GM12878 (cell line): ENCODE measurements around the gene TM7SF3. TPM values are rescaled to one million over a fixed set of nuclear protein-coding genes. Genes with fewer than 3 reads are reported as not detected.

Experiments used
- BMI1 ChIP-seq: fragments of 450-650 bp; IDR thresholded peaks from 2 replicates; pipeline ENCODE4 v1.6.1; 2016; ENCODE audit warnings: mild to moderate bottlenecking, moderate library complexity, borderline replicate concordance
- CBX5 ChIP-seq: sonication (generic); IDR thresholded peaks from 2 replicates; pipeline ENCODE4 v1.6.1; 2016; ENCODE audit warnings: low read depth, moderate library complexity, mild to moderate bottlenecking, inconsistent platforms
- CHD1 ChIP-seq: IDR thresholded peaks from 2 replicates; pipeline ENCODE4 v1.6.1; 2012; ENCODE audit warnings: low read depth, low read length, improper control_type of control experiment
- EGR1 ChIP-seq, 2 experiments: IDR thresholded peaks; 1 replicate in 1 of 2; 2 replicates in 1 of 2; pipeline ENCODE4 v1.6.1; 2011 to 2012; ENCODE audit warnings: low read depth in 2 of 2, low read length in 2 of 2, borderline replicate concordance in 1 of 2, mild to moderate bottlenecking in 1 of 2, moderate library complexity in 1 of 2
- HCFC1 ChIP-seq: fragments of 150-350 bp; IDR thresholded peaks from 2 replicates; pipeline ENCODE4 v1.6.1; 2014; ENCODE audit warnings: low read length
- IRF4 ChIP-seq: IDR thresholded peaks from 2 replicates; pipeline ENCODE4 v1.6.1; 2011; ENCODE audit warnings: low read depth, low read length
- LARP7 ChIP-seq: fragments of 450-650 bp; IDR thresholded peaks from 2 replicates; pipeline ENCODE4 v1.6.1; 2017; ENCODE audit warnings: mild to moderate bottlenecking
- MTA2 ChIP-seq: fragments of 450-650 bp; IDR thresholded peaks from 2 replicates; pipeline ENCODE4 v1.6.1; 2016; ENCODE audit warnings: low read depth, mild to moderate bottlenecking, moderate library complexity
- NFIC ChIP-seq: IDR thresholded peaks from 2 replicates; pipeline ENCODE4 v1.6.1; 2012; ENCODE audit warnings: low read depth, mild to moderate bottlenecking, inconsistent platforms, low read length, moderate library complexity
- NFXL1 ChIP-seq: fragments of 450-650 bp; IDR thresholded peaks from 2 replicates; pipeline ENCODE4 v1.6.1; 2017; ENCODE audit warnings: antibody characterized with exemption, mild to moderate bottlenecking, borderline replicate concordance
- NR2F1 ChIP-seq: fragments of 450-650 bp; conservative IDR thresholded peaks from 2 replicates; pipeline ENCODE4 v1.6.1; 2017; ENCODE audit warnings: mild to moderate bottlenecking
- POLR2AphosphoS5 ChIP-seq: IDR thresholded peaks from 2 replicates; pipeline ENCODE4 v1.6.1; 2011; ENCODE audit warnings: mild to moderate bottlenecking, low read length, inconsistent platforms
- SUPT20H ChIP-seq: IDR thresholded peaks from 2 replicates; pipeline ENCODE4 v1.6.1; 2011; ENCODE audit warnings: low read depth, mild to moderate bottlenecking, low read length, moderate library complexity, borderline replicate concordance; ENCODE audit not compliant: control insufficient read depth
- ZNF384 ChIP-seq: IDR thresholded peaks from 2 replicates; pipeline ENCODE4 v1.6.1; 2012; ENCODE audit warnings: low read depth, mild to moderate bottlenecking, low read length, improper control_type of control experiment, borderline replicate concordance
- polyA plus RNA-seq, 11 experiments: library from polyadenylated mRNA; depleted of rRNA in 4 of 11; unstranded in 6 of 11; stranded (reverse) in 5 of 11; fragments of >200 nt; fragmentation: Nextera tagmentation in 4 of 11; fragmentation: Illumina TruSeq in 1 of 11; extraction: Ambion mirVana in 4 of 11; extraction: Trizol in 1 of 11; gene quantifications; 1 replicate in 1 of 11; 2 replicates in 10 of 11; pipeline versions ENCODE4 v1.2.1 to v1.2.3, GENCODE V29; 2011 to 2016; ENCODE audit warnings: inconsistent platforms in 2 of 11, missing spikeins in 2 of 11, low read depth in 1 of 11
- total RNA-seq, 4 experiments: library from RNA; depleted of rRNA in 3 of 4; stranded (reverse); fragments of >200 nt in 3 of 4; fragmentation: Illumina TruSeq in 1 of 4; extraction: Trizol in 1 of 4; gene quantifications; 2 replicates each; pipeline versions ENCODE4 v1.2.1 to v1.2.3, GENCODE V29; 2013 to 2021
- TF ChIP-seq, protein P1 (sequence below): fragments of 450-650 bp; IDR thresholded peaks from 2 replicates; pipeline ENCODE4 v1.6.1; 2017; ENCODE audit warnings: antibody characterized with exemption, mild to moderate bottlenecking, moderate library complexity
- TF ChIP-seq, protein P2 (sequence below): IDR thresholded peaks from 2 replicates; pipeline ENCODE4 v1.6.1; 2011; ENCODE audit warnings: borderline replicate concordance, low read depth, mild to moderate bottlenecking, moderate library complexity, mixed read lengths, low read length; ENCODE audit not compliant: insufficient read depth; ENCODE audit errors: extremely low read length
- TF ChIP-seq, protein P3 (sequence below): IDR thresholded peaks from 2 replicates; pipeline ENCODE4 v1.6.1; 2011; ENCODE audit warnings: low read depth, low read length, improper control_type of control experiment, borderline replicate concordance
- TF ChIP-seq, protein P4 (sequence below): fragments of 150-350 bp; IDR thresholded peaks from 2 replicates; pipeline ENCODE4 v1.6.1; 2016; ENCODE audit warnings: low read depth, low read length
- TF ChIP-seq, protein P5 (sequence below): fragments of 450-650 bp; IDR thresholded peaks from 2 replicates; pipeline ENCODE4 v1.6.1; 2017; ENCODE audit warnings: mild to moderate bottlenecking, low read depth, inconsistent platforms; ENCODE audit not compliant: poor library complexity, severe bottlenecking

Gene TM7SF3
- total and polyA plus RNA-seq, 10 of the 15 experiments (the other 5 are each of a cell fraction or from before 2014, with no cell fraction given), result 31.4 to 341 (median 74.8) TPM

DNA sequence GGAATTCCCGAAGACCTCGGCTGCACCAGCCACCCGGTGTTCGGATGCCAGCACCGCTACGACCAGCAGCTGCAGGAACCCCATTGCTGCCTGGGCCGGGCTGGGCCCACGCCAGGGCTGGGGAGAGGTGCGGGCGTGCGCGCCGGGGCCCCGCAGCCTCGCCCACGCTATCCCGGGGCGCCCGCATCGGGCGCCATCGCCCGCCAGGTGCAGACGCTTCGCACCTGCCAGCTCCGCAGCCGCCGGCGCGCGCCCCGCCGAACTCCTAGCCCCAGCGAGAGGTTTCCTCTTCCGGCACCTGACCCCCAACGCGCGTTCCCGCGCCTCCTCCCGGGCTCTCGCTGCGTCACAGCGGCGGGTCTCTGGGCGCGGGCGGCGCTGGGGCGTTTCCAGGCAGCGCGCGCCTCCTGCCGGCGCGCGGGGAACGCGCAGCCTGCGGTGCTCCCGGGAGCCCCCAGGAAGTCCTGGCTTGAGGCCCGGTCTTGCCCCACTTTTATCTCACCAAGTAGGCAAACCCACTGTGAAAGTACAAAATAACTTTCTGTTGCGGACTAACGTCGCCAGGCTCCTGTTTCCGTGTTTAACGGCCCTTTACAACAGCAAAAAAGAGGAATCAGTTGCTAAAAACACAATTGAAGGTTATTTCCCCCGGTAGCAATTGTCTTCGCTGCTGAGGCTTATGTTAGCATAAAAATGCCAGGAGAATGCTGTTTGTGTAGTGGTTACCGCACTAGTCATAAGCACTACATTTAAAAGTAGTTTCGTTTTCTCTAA, at the start of gene TM7SF3 (continued):
- TF ChIP-seq, protein P1, sequence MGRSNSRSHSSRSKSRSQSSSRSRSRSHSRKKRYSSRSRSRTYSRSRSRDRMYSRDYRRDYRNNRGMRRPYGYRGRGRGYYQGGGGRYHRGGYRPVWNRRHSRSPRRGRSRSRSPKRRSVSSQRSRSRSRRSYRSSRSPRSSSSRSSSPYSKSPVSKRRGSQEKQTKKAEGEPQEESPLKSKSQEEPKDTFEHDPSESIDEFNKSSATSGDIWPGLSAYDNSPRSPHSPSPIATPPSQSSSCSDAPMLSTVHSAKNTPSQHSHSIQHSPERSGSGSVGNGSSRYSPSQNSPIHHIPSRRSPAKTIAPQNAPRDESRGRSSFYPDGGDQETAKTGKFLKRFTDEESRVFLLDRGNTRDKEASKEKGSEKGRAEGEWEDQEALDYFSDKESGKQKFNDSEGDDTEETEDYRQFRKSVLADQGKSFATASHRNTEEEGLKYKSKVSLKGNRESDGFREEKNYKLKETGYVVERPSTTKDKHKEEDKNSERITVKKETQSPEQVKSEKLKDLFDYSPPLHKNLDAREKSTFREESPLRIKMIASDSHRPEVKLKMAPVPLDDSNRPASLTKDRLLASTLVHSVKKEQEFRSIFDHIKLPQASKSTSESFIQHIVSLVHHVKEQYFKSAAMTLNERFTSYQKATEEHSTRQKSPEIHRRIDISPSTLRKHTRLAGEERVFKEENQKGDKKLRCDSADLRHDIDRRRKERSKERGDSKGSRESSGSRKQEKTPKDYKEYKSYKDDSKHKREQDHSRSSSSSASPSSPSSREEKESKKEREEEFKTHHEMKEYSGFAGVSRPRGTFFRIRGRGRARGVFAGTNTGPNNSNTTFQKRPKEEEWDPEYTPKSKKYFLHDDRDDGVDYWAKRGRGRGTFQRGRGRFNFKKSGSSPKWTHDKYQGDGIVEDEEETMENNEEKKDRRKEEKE, result no peak
- TF ChIP-seq IRF4 (0 out of 2 replicates have a peak, but pooled peaks have one; percentile 8), ZNF384 (no peak), NR2F1 (peak; percentile 72), HCFC1 (peak; percentile 28), POLR2AphosphoS5 (peak; percentile 63; the same call in 1 of the 2 replicates), LARP7 (peak; percentile 94), SUPT20H (no peak), NFIC (peak; percentile 77), CBX5 (peak; percentile 86; the same call in 1 of the 2 replicates), MTA2 (peak; percentile 39), BMI1 (no peak), EGR1 (IDR thresholded peaks at IDR 0.05; ENCODE audit: borderline replicate concordance in 1 of 2, low read depth in 2 of 2, low read length in 2 of 2) (peak in 1 of 2 experiments; percentile 50; a peak in 1 of 3 replicates), CHD1 (no peak), NFXL1 (no peak; the same call in 1 of the 2 replicates)
- TF ChIP-seq, protein P2, sequence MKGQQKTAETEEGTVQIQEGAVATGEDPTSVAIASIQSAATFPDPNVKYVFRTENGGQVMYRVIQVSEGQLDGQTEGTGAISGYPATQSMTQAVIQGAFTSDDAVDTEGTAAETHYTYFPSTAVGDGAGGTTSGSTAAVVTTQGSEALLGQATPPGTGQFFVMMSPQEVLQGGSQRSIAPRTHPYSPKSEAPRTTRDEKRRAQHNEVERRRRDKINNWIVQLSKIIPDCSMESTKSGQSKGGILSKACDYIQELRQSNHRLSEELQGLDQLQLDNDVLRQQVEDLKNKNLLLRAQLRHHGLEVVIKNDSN, result peak; percentile 75
- TF ChIP-seq, protein P3, sequence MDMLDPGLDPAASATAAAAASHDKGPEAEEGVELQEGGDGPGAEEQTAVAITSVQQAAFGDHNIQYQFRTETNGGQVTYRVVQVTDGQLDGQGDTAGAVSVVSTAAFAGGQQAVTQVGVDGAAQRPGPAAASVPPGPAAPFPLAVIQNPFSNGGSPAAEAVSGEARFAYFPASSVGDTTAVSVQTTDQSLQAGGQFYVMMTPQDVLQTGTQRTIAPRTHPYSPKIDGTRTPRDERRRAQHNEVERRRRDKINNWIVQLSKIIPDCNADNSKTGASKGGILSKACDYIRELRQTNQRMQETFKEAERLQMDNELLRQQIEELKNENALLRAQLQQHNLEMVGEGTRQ, result peak; percentile 45
- TF ChIP-seq, protein P4, sequence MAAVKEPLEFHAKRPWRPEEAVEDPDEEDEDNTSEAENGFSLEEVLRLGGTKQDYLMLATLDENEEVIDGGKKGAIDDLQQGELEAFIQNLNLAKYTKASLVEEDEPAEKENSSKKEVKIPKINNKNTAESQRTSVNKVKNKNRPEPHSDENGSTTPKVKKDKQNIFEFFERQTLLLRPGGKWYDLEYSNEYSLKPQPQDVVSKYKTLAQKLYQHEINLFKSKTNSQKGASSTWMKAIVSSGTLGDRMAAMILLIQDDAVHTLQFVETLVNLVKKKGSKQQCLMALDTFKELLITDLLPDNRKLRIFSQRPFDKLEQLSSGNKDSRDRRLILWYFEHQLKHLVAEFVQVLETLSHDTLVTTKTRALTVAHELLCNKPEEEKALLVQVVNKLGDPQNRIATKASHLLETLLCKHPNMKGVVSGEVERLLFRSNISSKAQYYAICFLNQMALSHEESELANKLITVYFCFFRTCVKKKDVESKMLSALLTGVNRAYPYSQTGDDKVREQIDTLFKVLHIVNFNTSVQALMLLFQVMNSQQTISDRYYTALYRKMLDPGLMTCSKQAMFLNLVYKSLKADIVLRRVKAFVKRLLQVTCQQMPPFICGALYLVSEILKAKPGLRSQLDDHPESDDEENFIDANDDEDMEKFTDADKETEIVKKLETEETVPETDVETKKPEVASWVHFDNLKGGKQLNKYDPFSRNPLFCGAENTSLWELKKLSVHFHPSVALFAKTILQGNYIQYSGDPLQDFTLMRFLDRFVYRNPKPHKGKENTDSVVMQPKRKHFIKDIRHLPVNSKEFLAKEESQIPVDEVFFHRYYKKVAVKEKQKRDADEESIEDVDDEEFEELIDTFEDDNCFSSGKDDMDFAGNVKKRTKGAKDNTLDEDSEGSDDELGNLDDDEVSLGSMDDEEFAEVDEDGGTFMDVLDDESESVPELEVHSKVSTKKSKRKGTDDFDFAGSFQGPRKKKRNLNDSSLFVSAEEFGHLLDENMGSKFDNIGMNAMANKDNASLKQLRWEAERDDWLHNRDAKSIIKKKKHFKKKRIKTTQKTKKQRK, result no peak
- TF ChIP-seq, protein P5, sequence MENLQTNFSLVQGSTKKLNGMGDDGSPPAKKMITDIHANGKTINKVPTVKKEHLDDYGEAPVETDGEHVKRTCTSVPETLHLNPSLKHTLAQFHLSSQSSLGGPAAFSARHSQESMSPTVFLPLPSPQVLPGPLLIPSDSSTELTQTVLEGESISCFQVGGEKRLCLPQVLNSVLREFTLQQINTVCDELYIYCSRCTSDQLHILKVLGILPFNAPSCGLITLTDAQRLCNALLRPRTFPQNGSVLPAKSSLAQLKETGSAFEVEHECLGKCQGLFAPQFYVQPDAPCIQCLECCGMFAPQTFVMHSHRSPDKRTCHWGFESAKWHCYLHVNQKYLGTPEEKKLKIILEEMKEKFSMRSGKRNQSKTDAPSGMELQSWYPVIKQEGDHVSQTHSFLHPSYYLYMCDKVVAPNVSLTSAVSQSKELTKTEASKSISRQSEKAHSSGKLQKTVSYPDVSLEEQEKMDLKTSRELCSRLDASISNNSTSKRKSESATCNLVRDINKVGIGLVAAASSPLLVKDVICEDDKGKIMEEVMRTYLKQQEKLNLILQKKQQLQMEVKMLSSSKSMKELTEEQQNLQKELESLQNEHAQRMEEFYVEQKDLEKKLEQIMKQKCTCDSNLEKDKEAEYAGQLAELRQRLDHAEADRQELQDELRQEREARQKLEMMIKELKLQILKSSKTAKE, result peak; percentile 66
